PFSK-1 (cell line): ENCODE results near the gene LAMC3.

ENCODE experiments used
- FOXP2 ChIP-seq: optimal IDR thresholded peaks from 2 replicates; pipeline ENCODE3; 2011; ENCODE audit warnings: borderline replicate concordance, control low read depth, inconsistent platforms; ENCODE audit not compliant: insufficient read depth; ENCODE audit errors: extremely low read length, extremely low read depth
- POLR2AphosphoS5 ChIP-seq: IDR thresholded peaks from 2 replicates; pipeline ENCODE4 v1.6.1; 2012; ENCODE audit warnings: low read depth, mild to moderate bottlenecking, control low read depth, low read length, moderate library complexity
- REST ChIP-seq, 2 experiments: IDR thresholded peaks; 2 replicates each; pipeline versions ENCODE4 v1.6.1 to v1.8.0; 2011 to 2012; ENCODE audit warnings: low read depth in 2 of 2, low read length in 2 of 2, control low read depth in 1 of 2, inconsistent platforms in 1 of 2, mild to moderate bottlenecking in 1 of 2, moderate library complexity in 1 of 2; ENCODE audit not compliant: insufficient read depth in 1 of 2
- SIN3A ChIP-seq: IDR thresholded peaks from 2 replicates; pipeline ENCODE4 v1.6.1; 2012; ENCODE audit warnings: mild to moderate bottlenecking, low read length, moderate library complexity, borderline replicate concordance; ENCODE audit not compliant: insufficient read depth
- TAF1 ChIP-seq: IDR thresholded peaks from 2 replicates; pipeline ENCODE4 v1.6.1; 2012; ENCODE audit warnings: low read length, control low read depth, borderline replicate concordance; ENCODE audit not compliant: insufficient read depth

Gene LAMC3

GRCh38 chr9:130975932-130976841, 32.8 kb upstream of the LAMC3 start:
- no peak for TF ChIP-seq POLR2AphosphoS5
- no peak for TF ChIP-seq REST (IDR thresholded peaks at IDR 0.05; ENCODE audit: insufficient read depth in 1 of 2, low read depth in 2 of 2, low read length in 2 of 2)
- TF ChIP-seq TAF1, result no peak
- no peak for TF ChIP-seq SIN3A
- TF ChIP-seq FOXP2, result no peak

- TF ChIP-seq TAF1, result no peak
- no peak for TF ChIP-seq REST (IDR thresholded peaks at IDR 0.05; ENCODE audit: insufficient read depth in 1 of 2, low read depth in 2 of 2, low read length in 2 of 2)
Measured at GRCh38 chr9:130977811-130978221, 31.2 kb upstream of the LAMC3 start.

GRCh38 chr9:130979591-130980385, 29.2 kb upstream of the LAMC3 start:
- TF ChIP-seq POLR2AphosphoS5 (no peak), TAF1 (no peak), REST (IDR thresholded peaks at IDR 0.05; ENCODE audit: insufficient read depth in 1 of 2, low read depth in 2 of 2, low read length in 2 of 2) (no peak), FOXP2 (no peak), SIN3A (no peak)

- TF ChIP-seq FOXP2, result no peak
- TF ChIP-seq TAF1, result no peak
- TF ChIP-seq SIN3A, result no peak
- TF ChIP-seq REST (IDR thresholded peaks at IDR 0.05; ENCODE audit: insufficient read depth in 1 of 2, low read depth in 2 of 2, low read length in 2 of 2), result no peak
- no peak for TF ChIP-seq POLR2AphosphoS5
Measured at GRCh38 chr9:130980526-130980925, 28.4 kb upstream of the LAMC3 start.
